Panc1 (cell line): ENCODE results near the gene FRG2.
"Not testable (repeated sequence)": the region's sequence is repeated elsewhere in the genome, so short reads cannot be mapped to it uniquely, and the experiment has no call there.

ENCODE experiments used
- CTCF ChIP-seq: fragments of 450-650 bp; IDR thresholded peaks from 2 replicates; pipeline ENCODE4 v1.5.1; 2017; ENCODE audit warnings: mild to moderate bottlenecking
- POLR2AphosphoS5 ChIP-seq: IDR thresholded peaks from 2 replicates; pipeline ENCODE4 v1.6.1; 2012; ENCODE audit warnings: mild to moderate bottlenecking, low read depth, low read length, moderate library complexity

- TF ChIP-seq CTCF, POLR2AphosphoS5: not testable (repeated sequence)
These were observed 37.3 kb upstream of the FRG2 start, which contains the start of gene DBET for GRCh38 chr4:190064342-190064741.
